C4-2B (cell line): ENCODE data around the gene AADAC.

ENCODE experiments used
- H3K27ac ChIP-seq: fragments of 450-650 bp; 2 replicates; pipeline ENCODE4 v1.5.1; 2017
- CTCF ChIP-seq: fragments of 450-650 bp; conservative IDR thresholded peaks from 2 replicates; pipeline ENCODE4 v1.5.1; 2017; ENCODE audit warnings: mild to moderate bottlenecking
- ZFX ChIP-seq: fragments of 450-650 bp; IDR thresholded peaks from 2 replicates; pipeline ENCODE4 v1.6.1; 2017

Gene AADAC

GRCh38 chr3:151772825-151773480 lies 41.0 kb upstream of the AADAC start:
- no peak for TF ChIP-seq CTCF
- no peak for TF ChIP-seq ZFX

GRCh38 chr3:151774235-151774634 lies 39.7 kb upstream of the AADAC start:
- no peak overlapping the region for H3K27ac ChIP-seq
- TF ChIP-seq CTCF (no peak), ZFX (no peak)

More at GRCh38 chr3:151772825-151773480, 41.0 kb upstream of the AADAC start:
- no peak overlapping the region for H3K27ac ChIP-seq

GRCh38 chr3:151774910-151775309 lies 39.0 kb upstream of the AADAC start:
- no peak for TF ChIP-seq CTCF
- no peak for TF ChIP-seq ZFX
- H3K27ac ChIP-seq = no peak overlapping the region

- H3K27ac ChIP-seq = no peak overlapping the region
- TF ChIP-seq ZFX (no peak), CTCF (no peak)
Measured at GRCh38 chr3:151775314-151776258, 38.3 kb upstream of the AADAC start.

GRCh38 chr3:151776259-151776740 lies 37.6 kb upstream of the AADAC start:
- TF ChIP-seq ZFX (no peak), CTCF (no peak)
- no peak overlapping the region for H3K27ac ChIP-seq

- H3K27ac ChIP-seq = no peak overlapping the region
- no peak for TF ChIP-seq ZFX
Measured at GRCh38 chr3:151777880-151778279, 36.0 kb upstream of the AADAC start.

- no peak for TF ChIP-seq CTCF
- no peak for TF ChIP-seq ZFX
- H3K27ac ChIP-seq = no peak overlapping the region
Measured at GRCh38 chr3:151787626-151788025, 26.3 kb upstream of the AADAC start.
